WTC11 (cell line): ENCODE results near the gene CAB39L.

Experiments
- ATF1 ChIP-seq: sonication (generic); formaldehyde crosslinking; IDR thresholded peaks from 2 replicates; pipeline ENCODE4 v1.8.1; 2023; ENCODE audit warnings: mild to moderate bottlenecking, moderate library complexity, missing genetic modification reagents
- ATF2 ChIP-seq: sonication (generic); formaldehyde crosslinking; IDR thresholded peaks from 2 replicates; pipeline ENCODE4 v1.8.1; 2022; ENCODE audit warnings: low read depth, missing genetic modification reagents, borderline replicate concordance
- FOXP1 ChIP-seq: sonication (generic); formaldehyde crosslinking; IDR thresholded peaks from 2 replicates; pipeline ENCODE4 v1.8.0; 2022; ENCODE audit warnings: missing genetic modification reagents, mild to moderate bottlenecking, moderate library complexity, borderline replicate concordance
- KAT7 ChIP-seq: sonication (generic); formaldehyde crosslinking; IDR thresholded peaks from 2 replicates; pipeline ENCODE4 v1.8.1; 2023; ENCODE audit warnings: missing genetic modification reagents, mild to moderate bottlenecking, borderline replicate concordance
- MYBL2 ChIP-seq: sonication (generic); formaldehyde crosslinking; IDR thresholded peaks from 2 replicates; pipeline ENCODE4 v1.8.1; 2023; ENCODE audit warnings: mild to moderate bottlenecking, moderate library complexity, missing genetic modification reagents
- NFYB ChIP-seq: sonication (generic); formaldehyde crosslinking; conservative IDR thresholded peaks from 2 replicates; pipeline ENCODE4 v1.8.0; 2022; ENCODE audit warnings: low read depth, missing genetic modification reagents
- TCF7 ChIP-seq: sonication (generic); formaldehyde crosslinking; IDR thresholded peaks from 2 replicates; pipeline ENCODE4 v1.8.0; 2022; ENCODE audit warnings: mild to moderate bottlenecking, low read depth, missing genetic modification reagents, moderate library complexity
- ZNF416 ChIP-seq: fragments of 250-450 bp; sonication (Bioruptor Pico); IDR thresholded peaks from 2 replicates; pipeline ENCODE4 v1.9.0; 2021; ENCODE audit warnings: mild to moderate bottlenecking, inconsistent platforms
- TF ChIP-seq, protein P1 (sequence below): fragments of 200-600 bp; IDR thresholded peaks from 2 replicates; pipeline ENCODE4 v1.8.0; 2022; ENCODE audit warnings: antibody characterized with exemption
- TF ChIP-seq, protein P2 (sequence below): sonication (generic); formaldehyde crosslinking; conservative IDR thresholded peaks from 2 replicates; pipeline ENCODE4 v1.8.1; 2022; ENCODE audit warnings: mild to moderate bottlenecking, missing genetic modification reagents
- TF ChIP-seq, protein P3 (sequence below): sonication (generic); formaldehyde crosslinking; IDR thresholded peaks from 2 replicates; pipeline ENCODE4 v1.8.1; 2023; ENCODE audit warnings: mild to moderate bottlenecking, missing genetic modification reagents, moderate library complexity
- TF ChIP-seq, protein P4 (sequence below): sonication (generic); formaldehyde crosslinking; IDR thresholded peaks from 2 replicates; pipeline ENCODE4 v1.8.0; 2022; ENCODE audit warnings: mild to moderate bottlenecking, missing genetic modification reagents

DNA sequence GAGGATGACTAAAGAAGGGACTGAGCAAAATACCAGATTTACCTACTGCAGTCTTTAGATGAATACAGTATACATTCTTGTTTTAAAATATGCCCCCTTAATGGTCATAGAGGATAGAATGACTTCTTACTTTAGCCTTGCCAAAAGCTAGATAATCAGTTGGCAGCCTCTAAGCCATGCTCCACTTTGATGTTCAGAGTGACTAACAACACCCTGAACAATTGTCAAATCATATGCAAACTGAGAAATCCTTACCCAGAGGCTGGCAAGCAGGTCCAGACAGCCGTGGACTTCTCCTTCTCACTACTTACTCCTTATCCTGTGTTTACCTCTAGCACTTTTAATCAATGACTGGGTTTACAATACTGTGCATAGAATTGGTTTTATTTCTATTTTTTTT, 28.3 kb upstream of the CAB39L start:
- TF ChIP-seq ATF2 (CRISPR knock-in tag) (no peak), FOXP1 (CRISPR knock-in tag) (no peak), KAT7 (CRISPR knock-in tag) (no peak), MYBL2 (CRISPR knock-in tag) (no peak), TCF7 (no peak), ZNF416 (CRISPR knock-in tag) (no peak), NFYB (CRISPR knock-in tag) (no peak), ATF1 (no peak)
- TF ChIP-seq, protein P1, sequence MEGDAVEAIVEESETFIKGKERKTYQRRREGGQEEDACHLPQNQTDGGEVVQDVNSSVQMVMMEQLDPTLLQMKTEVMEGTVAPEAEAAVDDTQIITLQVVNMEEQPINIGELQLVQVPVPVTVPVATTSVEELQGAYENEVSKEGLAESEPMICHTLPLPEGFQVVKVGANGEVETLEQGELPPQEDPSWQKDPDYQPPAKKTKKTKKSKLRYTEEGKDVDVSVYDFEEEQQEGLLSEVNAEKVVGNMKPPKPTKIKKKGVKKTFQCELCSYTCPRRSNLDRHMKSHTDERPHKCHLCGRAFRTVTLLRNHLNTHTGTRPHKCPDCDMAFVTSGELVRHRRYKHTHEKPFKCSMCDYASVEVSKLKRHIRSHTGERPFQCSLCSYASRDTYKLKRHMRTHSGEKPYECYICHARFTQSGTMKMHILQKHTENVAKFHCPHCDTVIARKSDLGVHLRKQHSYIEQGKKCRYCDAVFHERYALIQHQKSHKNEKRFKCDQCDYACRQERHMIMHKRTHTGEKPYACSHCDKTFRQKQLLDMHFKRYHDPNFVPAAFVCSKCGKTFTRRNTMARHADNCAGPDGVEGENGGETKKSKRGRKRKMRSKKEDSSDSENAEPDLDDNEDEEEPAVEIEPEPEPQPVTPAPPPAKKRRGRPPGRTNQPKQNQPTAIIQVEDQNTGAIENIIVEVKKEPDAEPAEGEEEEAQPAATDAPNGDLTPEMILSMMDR, result no peak
- TF ChIP-seq, protein P2, sequence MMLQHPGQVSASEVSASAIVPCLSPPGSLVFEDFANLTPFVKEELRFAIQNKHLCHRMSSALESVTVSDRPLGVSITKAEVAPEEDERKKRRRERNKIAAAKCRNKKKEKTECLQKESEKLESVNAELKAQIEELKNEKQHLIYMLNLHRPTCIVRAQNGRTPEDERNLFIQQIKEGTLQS (CRISPR knock-in tag), result no peak
- TF ChIP-seq, protein P3, sequence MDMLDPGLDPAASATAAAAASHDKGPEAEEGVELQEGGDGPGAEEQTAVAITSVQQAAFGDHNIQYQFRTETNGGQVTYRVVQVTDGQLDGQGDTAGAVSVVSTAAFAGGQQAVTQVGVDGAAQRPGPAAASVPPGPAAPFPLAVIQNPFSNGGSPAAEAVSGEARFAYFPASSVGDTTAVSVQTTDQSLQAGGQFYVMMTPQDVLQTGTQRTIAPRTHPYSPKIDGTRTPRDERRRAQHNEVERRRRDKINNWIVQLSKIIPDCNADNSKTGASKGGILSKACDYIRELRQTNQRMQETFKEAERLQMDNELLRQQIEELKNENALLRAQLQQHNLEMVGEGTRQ (CRISPR knock-in tag), result no peak
- TF ChIP-seq, protein P4, sequence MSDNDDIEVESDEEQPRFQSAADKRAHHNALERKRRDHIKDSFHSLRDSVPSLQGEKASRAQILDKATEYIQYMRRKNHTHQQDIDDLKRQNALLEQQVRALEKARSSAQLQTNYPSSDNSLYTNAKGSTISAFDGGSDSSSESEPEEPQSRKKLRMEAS (CRISPR knock-in tag), result no peak
